ENCODE data around the gene TEX48. TPM values are rescaled to one million over a fixed set of nuclear protein-coding genes. Genes with fewer than 3 reads are reported as not detected.

TEX48 gene
- not detected in 2 replicates for total RNA-seq

GRCh38 chr9:114681594-114682332 is at the start of gene TEX48:
TEX48 (minus strand) TSS chr9:114682192; CDS start chr9:114671723, 10,469 bp downstream.

GRCh38 chr9:114657705-114658104 is 24.3 kb downstream of the TEX48 start, which contains the start of gene TEX53:
TEX53 (minus strand) TSS chr9:114657805; CDS start chr9:114657774, 31 bp downstream.

Other genes with a start within 250 kb of the TEX48 start
- 1.8 and 2.4 TPM in 2 replicates for gene WHRN, start 176.7 kb downstream of the TEX48 start, total RNA-seq
- 117 and 156 TPM in 2 replicates for gene ATP6V1G1, start 94.4 kb downstream of the TEX48 start, total RNA-seq
- 2.9 and 3.9 TPM in 2 replicates for gene TMEM268, start 70.9 kb downstream of the TEX48 start, total RNA-seq
- not detected in 2 replicates for gene TEX53, start 24.4 kb downstream of the TEX48 start, total RNA-seq
- gene TNFSF15, start 123.8 kb upstream of the TEX48 start, total RNA-seq, result 0.16 TPM in 1 of 2 replicates, not detected in the other
- gene TNFSF8, start 248.4 kb upstream of the TEX48 start, total RNA-seq, result not detected in 2 replicates